ELF-1 (cell line): ENCODE data around the gene NRM.

Experiments used
- DNase-seq: peaks from one replicate; pipeline ENCODE4 v3.0.0-alpha.2; 2016; ENCODE audit warnings: low read depth, low spot score

NRM gene

DNA sequence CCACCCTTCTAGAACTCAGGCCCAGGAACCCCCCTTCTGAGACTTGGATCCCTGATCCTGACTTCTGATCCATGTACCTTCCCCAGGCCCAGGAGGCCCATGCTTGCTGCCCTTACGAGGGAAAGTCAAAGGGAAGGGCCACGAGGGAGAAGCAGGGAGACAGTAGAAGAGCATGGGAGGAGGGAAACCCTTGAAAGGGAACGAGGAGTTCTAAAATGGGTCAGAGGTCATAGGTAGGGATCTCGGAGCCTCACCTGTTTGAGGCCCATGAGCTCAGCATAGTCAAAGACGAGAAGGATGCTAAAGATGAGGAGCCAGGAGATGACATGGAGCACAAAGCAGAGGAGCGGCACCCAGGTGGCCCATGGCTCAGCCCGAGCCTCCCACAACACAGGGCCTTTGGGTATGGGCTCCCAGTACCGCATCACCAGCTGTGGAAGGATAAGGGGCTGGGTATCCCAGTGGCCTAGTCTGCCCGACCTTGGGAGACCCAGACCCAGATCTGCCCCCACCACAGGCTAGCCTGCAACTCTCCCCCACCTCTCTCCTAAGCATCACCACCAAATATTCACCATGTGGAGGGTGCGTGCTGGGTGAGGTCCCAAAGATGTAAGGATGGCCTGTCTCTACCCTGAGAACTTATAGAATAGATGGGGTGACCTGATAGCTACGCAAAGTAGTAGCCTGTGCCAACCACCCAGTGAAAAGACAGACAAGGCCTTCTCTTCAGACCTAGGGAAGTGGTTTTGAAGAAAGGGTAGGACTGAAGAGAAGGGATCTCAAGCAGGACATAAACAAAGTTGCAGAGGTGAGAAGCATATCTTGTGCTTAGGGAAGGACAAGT is 1.5 kb downstream of the NRM start:
- no peak for DNase-seq

DNA sequence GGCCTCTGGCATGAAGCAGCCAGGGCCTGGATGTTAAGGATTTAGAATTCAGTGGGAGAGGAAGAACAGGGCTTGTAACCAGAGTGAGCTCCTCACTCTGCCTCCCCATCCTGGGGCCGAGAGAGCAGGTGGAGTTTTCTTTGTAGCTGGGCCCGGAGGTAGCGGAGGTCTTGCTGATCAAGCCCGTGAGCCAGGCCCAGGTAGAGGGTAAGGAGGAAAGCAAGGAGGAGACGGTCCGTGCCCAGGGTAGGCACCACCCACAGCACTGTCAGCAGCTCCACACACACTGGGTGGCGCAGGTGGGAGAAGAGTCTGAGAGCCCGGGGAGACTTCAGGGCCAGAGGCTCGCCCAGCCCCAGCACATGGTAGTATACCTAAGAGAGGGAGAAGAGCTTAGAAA is 2.2 kb downstream of the NRM start:
- DNase-seq, result no peak

DNA sequence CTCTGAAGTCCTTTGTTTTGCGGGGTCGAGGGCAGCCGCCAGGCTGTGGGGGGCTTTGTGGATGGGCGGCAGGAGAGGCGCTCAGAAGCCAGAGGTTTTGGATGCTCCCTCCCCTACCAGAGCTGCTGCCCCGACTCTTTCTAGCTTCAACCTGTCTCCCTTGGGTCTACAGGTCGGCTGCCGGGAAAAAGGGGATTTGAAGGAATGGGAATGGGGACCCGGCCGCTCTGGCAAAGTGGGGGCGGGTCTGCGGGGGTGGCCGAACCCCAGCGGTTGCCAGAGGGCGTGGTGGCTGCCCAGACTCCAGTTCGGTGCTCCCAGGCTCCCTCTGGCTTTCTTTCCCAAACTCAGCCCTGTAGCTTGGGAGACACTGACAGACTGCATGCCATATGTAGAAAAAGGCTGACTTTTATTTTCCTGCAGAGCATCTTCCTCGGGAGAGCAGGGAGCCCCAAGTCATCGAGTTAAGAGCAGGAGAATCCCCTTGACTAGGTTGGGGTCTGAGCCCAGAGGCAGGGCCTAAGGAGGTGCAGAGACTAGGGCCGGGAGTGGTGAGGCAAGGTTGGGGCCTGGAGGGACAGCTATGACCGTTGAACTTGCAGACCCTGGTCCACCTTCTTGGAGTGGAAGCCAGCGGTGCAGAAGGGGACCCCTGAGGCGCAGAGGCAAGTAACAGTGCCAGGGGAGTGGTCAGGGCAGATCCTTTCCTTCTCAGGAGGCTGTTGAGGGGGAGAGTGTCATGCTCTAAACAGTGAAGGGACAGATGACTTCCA is 2.9 kb downstream of the NRM start:
- DNase-seq, result no peak

DNA sequence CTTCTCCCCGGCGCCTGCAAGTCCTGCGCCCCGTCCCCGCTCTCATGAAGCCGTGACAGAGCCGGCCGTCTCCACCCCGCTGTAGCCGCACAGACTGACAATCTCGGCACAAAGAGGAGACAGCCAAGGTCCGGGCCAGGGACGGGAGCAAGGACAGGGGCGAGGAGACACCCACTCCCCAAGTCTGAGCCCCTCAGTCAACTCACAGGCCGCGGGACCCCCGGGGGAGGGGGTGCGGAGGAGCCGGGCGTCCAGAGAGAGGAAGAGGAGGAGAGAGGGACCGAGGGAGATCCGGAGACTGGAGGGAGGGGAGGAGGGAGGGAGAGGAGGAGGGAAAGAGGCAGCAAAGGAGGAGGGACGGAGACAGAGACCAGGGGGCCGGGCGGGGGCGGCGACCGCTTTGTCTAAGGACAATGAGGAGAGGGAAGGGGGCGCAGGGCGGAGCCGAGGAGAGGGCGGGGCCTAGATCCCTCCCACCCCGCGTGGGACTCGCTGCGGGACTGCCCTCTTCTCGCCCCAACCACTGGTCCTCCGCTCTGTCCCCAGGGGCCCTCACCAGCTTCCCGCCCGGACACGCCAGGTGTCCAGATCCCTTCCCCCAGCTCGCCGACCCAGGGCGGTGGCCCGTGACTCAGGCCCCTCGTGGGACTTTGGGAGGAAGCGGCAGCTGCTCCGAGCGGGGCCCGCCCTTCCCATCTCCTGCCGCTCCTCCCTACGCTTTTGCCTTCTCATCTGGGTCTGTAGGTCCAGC is 3.7 kb downstream of the NRM start:
- peak; percentile 90 for DNase-seq

DNA sequence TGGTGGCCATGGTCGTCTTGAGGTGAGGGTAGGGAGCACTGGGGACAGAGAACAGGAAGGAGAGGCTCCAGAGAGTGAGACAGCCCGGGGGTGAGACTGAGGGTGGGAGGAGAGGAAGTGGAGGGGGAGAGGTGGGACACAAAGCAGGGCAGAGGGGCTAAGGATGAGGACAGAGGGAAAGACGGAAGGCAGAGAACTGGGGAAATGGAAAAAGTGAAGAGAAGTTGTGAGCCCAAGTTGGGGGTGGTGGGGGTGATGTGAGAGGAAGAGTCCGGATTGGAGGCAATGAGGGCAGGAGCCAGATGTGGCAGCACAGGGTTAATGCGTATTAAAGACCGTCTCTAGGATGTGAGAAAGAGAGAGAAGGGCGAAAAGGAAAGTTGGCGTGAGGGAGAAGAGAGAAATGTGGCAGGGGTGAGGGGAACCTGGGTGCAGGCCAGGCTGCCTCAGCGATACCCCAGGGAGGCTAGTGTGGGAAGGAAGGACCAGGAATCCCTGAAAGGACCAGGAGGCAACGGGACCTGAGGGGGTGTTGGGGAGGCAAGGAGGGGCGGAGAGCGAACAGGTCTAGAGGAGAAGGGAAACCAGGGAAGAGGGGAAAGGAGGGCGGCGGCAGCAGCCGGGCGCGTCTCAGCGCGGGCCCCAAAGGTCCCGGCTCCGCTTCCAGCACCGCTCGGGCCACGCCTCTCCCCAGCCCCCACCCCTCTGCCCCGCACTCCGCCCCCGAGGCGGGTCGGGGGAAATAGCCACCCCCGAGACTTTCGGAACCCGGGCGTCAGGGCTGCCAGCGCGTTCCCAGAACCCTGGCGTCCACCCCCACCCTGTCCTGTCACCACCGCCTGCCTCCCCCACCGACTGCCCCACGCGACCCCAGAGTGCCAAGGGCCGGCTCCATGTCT is 4.5 kb downstream of the NRM start, which contains the start of gene PPP1R18:
Gene PPP1R18 (minus strand): TSS at position 637 of the 899 bp plus-strand sequence. CDS start 627 bp downstream, at position 10.
- peak; percentile 49 for DNase-seq

DNA sequence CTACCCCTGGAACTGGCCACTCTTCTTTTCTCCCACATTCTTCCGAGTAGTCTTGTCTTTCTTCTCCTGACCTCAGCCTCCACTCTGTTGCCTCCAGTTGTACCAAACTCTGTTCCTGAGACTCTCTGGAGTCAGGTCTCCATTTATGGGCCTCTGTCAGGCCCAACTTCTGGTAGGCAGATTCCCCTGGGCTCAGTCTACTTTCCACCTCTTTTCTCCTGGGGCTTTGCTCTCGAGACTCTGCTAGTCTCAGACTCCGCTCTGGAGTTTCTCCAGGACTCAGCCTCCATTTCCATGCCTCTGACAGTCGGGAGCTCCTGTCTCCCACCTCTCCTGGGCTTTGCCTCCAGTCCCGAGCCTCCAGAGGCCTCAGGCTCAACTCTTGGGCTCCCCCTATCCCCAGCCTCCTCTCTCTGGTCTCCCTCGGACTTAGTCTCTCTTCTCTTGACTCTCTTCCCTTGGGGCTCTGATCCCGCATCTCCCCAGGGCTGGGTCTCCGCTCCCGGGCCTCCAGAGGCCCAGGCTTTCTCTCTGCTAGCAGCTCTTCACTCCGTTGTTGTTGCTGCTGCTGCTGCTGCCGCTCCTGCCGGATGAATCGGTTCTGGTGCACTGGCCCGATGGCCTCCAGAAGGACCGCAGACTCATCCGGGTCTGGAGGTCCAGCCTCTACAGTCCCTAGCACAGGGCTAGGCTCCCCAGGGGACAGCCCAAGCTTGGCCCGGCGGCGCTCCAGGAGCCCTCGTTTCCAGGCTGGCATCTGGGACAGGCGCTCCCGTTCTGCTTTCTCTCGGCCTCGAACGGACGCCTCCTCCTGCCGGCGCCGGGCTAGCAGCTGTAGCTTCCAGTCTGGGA is 5.4 kb downstream of the NRM start:
- DNase-seq, result peak; percentile 32

DNA sequence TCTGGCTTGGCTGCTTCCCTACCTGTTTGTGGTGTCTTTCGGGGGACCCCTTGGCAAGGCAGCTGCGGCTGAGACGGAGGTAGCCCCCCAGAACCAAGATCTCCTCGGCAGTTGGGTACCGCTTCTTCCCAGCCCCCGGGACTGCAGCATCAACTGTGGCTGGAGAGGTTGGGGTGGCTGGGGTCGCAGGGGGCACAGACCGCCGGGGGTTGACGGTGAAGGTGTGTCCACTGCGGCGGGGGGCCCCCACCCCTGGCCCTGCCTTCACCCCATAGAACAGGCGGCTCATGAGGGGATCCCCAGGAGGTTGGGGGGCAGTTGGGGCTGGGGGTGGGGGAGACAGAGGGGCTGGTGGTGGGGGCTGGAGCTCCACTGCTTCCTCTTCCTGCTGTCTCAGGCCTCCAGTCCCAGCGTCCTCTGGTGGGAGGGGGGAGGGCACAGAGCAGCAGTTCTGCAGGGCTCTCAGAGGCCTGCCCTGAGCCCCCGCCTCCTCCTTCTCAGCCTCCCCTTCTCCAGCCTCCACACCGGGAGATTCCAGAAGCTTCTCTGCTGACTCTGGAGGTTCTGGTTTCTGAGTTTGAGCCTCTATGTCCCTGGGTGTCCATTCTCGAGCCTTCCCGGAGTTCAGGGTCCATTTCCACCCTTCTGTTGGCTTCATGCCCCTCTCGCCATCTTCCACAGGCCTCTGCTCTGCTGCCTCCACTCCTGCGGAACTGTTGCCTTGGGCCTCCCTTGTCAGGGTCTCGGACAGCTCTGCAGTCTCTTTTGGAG is 6.2 kb downstream of the NRM start:
- DNase-seq, result no peak

DNA sequence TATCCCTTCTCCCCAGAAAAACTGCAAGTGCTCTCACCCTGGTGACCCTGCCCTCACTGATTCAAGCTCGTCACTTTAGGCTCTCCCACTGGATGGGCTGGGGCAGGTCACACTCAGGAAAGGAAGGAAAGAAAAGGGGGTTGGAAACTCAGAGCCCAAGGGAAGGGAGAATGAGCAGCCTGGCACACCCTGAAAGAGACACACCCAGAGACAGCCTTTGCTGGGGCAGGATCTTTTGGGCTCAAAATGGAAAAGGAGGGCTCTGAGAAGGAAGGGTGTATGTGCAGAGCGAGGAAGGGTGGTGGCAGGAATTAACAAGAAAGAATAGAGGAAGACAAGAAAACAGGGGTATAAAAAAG is 6.8 kb downstream of the NRM start:
- no peak for DNase-seq

DNA sequence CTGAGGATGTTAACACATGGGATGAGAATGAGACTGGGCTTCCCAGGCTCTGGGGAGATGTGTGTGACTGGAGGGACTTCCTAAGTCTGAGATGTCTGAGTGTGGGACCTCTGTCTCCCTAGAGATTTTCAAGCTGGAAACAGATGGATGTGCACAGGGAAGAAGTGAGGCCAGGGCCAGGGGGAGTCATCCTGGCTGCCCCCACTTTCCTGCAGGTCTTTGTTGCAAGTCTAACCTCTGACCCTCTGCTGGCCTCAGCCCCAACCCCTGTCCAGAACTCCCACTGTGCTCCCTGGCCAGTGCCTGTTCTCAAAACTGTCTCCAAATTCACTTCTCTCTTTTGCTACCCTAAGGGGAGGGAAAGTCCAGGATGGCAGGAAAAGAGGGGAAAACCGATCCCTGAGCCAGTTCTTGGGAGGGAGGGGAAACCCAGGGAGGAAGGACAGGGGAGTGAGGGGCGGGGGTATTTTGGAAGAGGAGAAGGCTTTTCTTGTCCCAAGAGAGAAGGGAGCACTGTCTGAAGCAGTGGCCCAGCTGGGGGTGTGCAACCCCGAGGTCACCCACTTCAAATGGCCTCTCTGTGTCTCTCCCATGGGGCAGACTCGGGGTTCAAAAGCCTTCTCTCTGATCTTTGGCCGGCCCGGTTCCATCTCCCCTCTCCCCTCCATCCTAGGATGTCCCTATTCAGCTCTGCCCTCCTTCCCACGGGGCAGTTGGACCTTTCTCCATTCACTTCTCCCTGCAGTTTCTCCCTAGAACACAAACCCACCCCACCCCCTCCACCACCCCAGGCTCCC is 7.4 kb downstream of the NRM start:
- DNase-seq, result no peak

DNA sequence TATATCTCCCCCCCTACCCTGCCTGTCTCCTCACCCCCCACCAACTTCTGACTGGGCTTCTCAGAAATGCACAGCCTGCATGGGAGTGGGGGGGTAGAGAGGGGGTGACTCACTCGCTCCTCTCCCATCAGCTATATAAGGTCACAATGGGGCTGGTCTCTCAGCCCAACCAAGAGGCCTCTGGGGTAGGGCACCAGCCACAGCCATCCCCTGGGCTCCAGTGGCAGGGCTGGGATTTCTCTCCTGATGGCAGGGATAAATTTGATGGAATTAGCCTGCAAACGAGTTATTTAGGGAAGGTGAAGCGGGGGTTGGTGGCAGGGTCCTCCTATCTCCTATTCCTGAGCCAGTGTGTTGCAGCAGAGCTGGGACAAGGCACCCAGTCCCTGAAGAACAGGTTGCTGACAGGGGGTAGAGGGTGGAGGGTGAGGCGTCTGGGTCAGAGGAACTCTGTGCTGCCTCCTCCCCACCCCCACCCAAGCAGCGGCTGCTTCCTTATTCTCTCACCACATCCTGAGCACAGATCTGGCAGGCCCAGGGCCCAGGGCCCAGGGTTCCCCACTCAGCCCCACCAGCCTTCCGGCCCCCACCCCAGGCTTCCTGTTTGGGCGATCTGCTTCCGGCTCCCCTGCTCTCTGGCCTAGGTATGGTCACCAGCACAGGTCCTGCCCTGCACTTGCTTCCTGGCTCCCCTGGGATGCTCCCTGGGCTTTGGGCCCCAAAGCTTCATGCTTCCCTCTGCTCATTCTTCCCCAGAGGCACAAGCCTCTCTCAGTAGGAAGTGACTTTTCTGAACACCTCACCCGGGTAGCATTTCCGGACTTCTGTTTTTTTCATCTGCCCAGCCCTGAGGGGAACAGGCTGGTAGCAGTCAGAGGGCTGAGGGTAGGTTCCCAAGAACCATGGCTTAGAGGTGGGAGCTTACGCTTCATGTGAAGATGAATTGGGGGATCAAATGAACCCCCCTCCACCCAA is 8.4 kb downstream of the NRM start:
- DNase-seq, result peak; percentile 87

DNA sequence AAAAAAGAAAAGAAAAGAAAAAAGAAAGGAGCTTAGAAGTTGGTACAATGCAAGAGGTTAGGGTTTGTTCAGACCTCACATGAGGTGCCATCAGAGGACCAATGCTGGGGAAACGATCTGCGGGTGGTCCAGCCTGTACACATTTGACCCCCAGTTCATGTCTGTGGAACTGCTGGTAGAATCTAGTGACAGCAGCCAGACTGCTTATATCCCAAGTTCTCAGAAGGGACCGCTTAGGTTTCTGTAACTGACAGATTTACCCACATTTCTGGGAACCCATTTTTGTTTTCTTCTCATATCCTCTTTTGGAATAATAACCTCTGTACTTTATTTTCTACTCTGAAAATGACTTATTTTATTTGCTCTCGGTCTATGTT is 9.0 kb downstream of the NRM start:
- DNase-seq, result no peak

DNA sequence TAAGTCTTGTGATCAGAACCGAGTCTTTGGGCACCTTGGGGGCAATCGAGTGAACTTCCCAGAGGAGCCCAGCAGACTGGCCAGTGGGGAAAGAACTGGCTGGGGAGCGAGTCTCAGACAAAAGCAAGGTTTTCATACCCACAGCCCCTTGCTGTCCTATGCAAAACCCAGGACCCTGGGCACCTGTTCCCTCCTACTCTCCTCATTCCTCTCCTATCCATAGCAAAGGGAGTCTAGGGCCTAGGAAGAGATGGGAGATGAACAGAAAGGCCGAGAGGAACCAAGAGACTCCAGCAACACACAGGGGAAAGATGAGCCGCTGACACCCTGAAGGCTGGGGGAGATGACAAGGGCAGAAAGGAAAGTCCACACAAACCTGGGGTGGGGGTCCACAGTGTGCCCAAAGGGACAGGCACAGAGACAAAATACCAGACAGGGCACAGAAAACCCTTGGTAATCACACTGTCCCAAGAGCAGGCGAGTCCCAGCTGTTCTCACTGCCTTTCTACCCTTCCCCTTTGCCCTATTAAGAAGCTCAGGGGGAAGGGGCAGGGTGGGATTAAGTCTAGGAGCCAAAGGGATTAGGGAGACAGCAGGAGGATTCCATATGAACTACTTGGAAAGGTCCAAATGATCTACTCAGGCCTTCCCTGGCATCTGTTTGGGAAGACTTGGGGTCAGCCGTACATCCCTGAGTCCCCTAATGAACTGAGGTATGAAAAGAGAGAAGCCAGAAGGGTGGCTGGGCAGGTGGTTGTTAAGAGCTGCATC is 10.8 kb downstream of the NRM start:
- DNase-seq, result no peak

DNA sequence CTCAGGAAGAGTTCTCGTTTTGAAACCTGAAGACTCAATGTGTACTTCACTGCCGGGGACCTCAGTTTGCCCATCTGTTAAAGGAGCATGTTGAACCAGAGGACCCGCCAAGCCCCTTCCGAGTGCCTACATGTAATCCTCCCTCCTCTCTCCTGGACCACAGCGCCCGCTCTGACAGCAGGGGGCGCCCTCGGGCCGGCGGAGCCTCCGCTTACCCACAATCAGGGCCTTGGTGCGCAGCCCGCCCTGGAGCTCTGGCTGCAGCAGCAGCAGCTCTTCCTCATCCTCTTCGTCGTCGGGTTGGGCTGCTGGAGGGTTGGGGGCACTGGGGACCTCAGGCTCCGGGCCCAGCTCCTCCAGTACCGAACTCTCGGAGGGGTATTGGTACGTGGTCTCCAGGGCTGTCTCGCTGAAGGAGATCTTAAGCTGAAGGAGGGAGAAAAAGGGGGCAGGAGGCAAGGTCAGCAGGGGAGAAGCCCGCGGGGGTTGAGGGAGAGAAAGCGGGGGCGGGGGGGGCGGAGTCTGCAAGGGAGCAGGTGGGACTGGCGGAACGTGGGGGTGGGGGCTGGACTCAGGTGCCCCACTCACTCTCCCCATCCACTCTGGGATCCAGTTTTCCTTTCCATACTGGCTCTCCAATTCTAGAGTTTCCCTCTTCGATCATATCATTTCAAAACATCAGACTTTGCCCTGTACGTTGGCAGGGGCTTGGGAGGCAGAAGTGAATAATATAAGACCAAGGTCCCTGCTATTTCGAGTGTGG is 11.6 kb downstream of the NRM start:
- peak; percentile 96 for DNase-seq

DNA sequence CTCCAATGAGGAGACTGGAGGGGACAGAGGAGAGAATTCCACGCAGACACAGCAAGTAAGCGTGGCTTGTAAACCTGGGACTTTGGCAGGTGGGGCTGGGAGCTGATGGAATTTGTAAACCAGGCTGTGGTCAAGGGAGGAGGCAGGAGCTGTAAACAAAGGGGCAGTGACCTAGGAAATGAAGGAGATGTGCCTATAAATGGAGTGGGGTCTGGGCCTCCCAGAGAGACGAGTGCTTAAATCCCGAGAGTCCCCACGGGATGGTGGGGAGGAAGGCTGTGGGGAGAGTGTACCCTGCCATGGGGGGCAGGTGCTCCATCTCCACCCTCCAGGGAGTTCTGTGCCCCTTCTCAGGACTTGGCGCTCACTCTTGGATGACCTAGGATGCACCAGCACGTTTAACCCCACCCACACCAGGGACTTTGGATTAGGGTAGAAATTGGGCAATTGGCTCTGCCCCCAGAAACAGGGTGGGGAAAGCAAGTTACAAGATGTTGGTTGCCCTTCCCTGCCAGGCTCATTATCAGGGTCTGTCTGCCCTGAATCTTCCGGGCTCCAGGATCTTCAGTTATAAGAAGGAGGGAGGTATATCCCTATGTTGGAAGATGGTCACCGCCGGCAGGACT is 14.0 kb downstream of the NRM start:
- DNase-seq, result no peak

DNA sequence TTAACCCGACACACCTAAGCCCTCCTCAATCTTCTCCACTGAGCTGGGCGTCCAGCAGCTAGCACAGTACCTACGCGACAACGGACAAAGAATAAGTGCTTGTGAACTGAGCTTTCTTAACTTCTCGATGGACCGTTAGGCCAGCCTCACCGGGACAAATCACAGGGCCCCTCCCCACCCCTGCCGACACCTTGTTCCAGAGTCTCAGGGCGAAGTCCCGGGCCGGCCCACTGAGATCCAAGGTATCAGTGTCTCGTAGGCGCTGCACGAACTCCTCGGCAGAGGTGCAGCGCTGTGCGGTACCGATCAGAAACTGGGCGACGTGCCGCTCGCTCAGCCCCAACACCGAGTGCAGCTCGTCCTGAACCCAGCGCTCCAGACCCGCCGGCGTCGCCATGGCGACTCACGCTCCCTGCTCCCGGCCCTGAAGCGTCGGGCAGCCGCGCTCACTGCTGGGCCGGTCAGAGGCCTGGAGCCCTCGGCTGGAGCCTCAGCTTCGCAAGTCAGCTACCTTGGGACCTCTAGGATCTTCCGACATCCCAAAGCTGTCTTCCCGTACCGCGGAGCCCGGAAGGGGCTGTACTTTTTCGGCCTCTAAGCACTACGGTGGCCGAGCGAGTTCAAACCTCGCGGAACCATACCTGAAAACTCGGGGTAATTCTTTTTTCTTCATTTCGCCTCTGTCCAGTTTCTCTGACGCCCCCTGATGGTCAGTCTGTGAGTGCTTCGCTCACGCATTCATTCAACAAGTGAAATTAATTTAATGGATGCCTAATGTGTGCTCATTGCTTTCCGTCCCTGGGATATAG is 18.1 kb downstream of the NRM start, which contains the start of gene DHX16:
Gene DHX16 (minus strand): TSS at position 562 of the 809 bp plus-strand sequence. CDS start 165 bp downstream, at position 397.
- DNase-seq, result peak; percentile 97
